GM19395 (cell line): ENCODE measurements around the gene PLEKHG7.
"Not testable (repeated sequence)": the region's sequence is repeated elsewhere in the genome, so short reads cannot be mapped to it uniquely, and the experiment has no call there.

ENCODE experiments used
- ATAC-seq: cut with Tn5 transposase; IDR thresholded peaks from one replicate; pipeline ENCODE4 v1.9.1; 2021; ENCODE audit warnings: mild to moderate bottlenecking, moderate library complexity; ENCODE audit not compliant: unreplicated experiment

PLEKHG7 gene

DNA sequence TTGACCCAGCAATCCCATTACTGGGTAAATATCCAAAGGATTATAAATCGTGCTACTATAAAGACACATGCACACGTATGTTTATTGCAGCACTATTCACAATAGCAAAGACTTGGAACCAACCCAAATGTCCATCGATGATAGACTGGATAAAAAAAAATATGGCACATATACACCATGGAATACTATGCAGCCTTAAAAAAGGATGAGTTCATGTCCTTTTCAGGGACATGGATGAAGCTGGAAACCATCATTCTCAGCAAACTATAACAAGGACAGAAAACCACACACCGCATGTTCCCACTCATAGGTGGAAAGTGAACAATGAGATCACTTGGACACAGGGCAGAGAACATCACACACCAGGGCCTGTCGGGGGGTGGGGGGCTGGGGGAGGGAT, 91.6 kb downstream of the PLEKHG7 start:
- not testable (repeated sequence) for ATAC-seq

DNA sequence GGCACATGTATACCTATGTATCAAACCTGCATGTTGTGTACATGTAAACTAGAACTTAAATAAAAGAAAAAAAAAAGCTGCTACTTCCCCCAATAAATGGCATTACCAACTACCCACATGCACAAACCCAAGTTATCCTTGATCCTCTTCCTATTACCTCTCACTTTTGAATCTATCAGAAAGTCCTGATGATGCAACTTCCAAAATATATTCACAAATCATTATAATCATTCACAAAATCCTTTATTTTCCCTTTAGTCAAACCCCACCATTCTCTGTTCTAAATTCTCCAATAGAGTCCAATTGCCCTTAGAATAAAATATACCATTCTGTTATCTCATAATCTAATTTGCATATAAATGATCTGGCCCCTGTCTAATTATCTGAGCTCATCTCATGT, 92.0 kb downstream of the PLEKHG7 start:
- no peak for ATAC-seq

- ATAC-seq: no peak
Measured at GRCh38 chr12:92796650-92797049, 93.9 kb downstream of the PLEKHG7 start.

DNA sequence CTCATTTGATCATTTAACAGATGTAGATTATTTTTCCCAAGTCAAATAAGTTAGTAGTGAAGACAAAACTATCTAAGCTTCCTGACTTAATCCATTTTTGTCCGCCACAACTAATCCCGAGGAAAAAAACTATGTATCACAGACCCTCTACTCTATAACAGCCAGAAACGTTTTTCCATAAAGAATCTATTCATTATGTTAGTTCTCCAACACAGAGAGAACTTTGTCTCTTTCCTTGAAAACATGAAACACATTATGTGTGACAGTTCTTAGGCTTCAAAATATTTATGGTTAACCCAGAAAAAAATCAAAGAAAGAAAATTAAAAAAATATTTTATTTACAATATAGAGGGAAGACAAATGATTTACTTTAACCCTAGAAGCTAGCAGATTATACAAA, 100.1 kb downstream of the PLEKHG7 start:
- ATAC-seq: no peak

DNA sequence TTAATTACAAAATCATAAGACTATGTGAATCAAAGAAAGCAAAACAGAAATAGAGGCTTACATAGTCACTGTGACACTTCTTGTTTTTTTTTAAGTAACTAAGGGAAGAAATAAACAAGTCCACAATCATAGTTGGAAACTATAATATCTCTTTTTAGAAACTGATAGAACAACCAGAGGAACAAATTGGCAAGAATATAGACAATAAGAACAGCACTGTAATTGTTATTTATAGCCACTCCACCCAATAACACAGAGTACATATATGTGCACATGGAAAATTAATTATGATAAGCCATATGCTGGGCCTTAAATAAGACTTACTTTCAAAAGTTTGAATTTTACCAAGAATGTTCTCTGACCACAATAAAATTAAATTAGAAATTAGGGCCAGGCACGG, 101.1 kb downstream of the PLEKHG7 start:
- no peak for ATAC-seq

GRCh38 chr12:92810370-92810769, 107.6 kb downstream of the PLEKHG7 start:
- ATAC-seq: peak; percentile 96

DNA sequence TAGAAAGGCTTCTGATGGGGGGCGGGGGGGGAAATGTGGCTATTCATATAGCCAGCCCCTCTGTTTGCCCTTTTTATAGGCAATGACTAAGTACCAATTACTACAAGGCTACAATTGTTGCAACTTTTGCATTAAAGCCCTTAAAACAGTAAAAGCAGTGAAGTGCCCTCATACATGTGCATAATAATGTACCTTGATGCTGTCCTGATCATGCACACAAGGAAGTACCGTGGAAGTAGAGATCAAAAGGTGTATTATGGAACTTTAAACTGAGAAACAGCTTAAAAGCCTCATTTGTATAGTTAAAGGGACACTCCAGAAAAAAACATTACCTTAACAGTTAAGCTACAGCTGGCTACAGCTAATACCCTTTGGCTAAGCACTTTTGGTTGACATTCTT, 111.8 kb downstream of the PLEKHG7 start:
- no peak for ATAC-seq

DNA sequence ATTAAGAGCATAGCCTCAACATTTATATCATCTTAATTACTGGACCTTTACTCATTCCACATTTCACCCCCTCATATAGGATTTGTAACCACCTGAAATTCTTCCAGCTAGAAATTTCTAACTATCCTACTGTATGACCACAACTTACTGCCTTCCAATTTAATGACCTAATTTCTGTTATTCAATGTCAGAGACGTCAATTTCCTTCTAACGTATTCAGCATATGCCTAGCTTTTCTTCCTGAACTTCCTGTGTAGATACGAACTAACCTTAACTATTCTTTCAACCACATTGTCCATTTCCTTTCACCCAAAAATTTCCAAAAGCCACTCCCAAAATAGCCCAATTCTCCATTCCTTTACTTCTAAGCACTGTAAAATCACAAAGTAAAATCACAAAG, 118.4 kb downstream of the PLEKHG7 start:
- no peak for ATAC-seq
